GM10266 (cell line): ENCODE measurements around the gene ARID2.

Source experiments
- DNase-seq: peaks from one replicate; pipeline ENCODE4 v3.0.0; 2012; ENCODE audit errors: extremely low spot score
- CTCF ChIP-seq: IDR thresholded peaks from 2 replicates; pipeline ENCODE4 v1.5.1; 2012; ENCODE audit warnings: mild to moderate bottlenecking, low read depth; ENCODE audit not compliant: control insufficient read depth, insufficient read depth; ENCODE audit errors: missing control alignments

The ARID2 gene

GRCh38 chr12:45893240-45893639 lies 163.7 kb downstream of the ARID2 start:
- TF ChIP-seq CTCF = no peak
- no peak for DNase-seq

- no peak for DNase-seq
- TF ChIP-seq CTCF = no peak
Observed at GRCh38 chr12:45895961-45896360, 166.5 kb downstream of the ARID2 start.

GRCh38 chr12:45898094-45898493 lies 168.6 kb downstream of the ARID2 start:
- DNase-seq = no peak
- no peak for TF ChIP-seq CTCF

GRCh38 chr12:45907955-45908354 lies 178.4 kb downstream of the ARID2 start:
- peak; percentile 9 for DNase-seq
- no peak for TF ChIP-seq CTCF

- no peak for TF ChIP-seq CTCF
- DNase-seq = no peak
Observed at GRCh38 chr12:45909041-45909713, 179.7 kb downstream of the ARID2 start.

GRCh38 chr12:45912774-45913173 lies 183.3 kb downstream of the ARID2 start:
- no peak for DNase-seq
- no peak for TF ChIP-seq CTCF

GRCh38 chr12:45913631-45914030 lies 184.1 kb downstream of the ARID2 start:
- DNase-seq = no peak
- no peak for TF ChIP-seq CTCF
